Measurements from ENCODE around the gene GPSM3. TPM values are rescaled to one million over a fixed set of nuclear protein-coding genes. Genes with fewer than 3 reads are reported as not detected.
"Not testable (repeated sequence)": the region's sequence is repeated elsewhere in the genome, so short reads cannot be mapped to it uniquely, and the experiment has no call there.

The GPSM3 gene
- total RNA-seq, 1 donor from 2014 or later, result 1.6 TPM

DNA sequence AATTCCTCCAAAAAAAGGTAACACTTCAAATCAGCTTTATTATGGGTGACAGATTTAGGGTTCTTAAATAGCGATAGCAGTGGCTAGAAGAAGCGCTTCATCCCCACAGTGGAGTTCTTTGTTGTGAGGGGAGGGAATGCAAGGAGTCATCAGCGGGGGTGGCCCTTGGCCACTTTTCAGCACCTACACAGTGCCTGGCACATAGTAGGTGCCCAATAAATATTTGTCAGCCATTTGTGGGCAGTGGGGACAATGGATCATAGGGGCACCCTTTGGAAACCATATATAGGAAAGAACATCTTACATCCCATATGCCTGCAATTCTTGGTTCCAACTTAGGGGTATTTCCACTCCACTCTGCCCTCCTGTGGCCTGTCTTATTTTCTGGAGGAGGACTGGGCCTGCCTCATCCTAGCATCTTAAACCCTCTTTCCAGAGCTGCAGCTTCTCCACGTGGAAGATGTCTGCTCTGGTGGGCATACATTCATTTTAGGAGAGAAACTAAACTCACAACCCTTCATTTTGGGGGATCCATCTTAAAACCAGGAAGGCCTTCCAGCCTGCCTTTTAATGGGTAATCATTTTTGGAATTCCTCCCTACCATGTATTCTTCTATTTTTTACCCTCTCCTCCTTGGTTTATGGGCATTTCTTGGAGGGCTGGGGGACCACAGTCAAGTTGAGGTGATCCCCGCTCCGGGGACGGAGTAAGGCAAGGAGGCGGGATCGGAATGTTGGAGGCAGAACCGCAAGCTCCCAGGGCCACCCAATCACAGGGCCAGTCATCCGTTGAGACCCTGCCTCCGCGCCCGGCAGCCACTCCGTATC is 2.6 kb upstream of the GPSM3 start:
- Histone ChIP-seq H3K4me1 (ENCODE audit: control insufficient read depth in 3 of 3, insufficient read depth in 3 of 3, low read length in 3 of 3) (peaks cover 29 to 50% (median 36%) of the 10 kb centered on the region in 3 donors), H3K27ac (ENCODE audit: low read depth, low read length) (peak overlapping the region; percentile 86), H3K9me3 (ENCODE audit: control insufficient read depth in 3 of 3, low read length in 3 of 3) (no peaks in the 10 kb centered on the region), H3K9ac (ENCODE audit: low read depth in 1 of 3, low read length in 3 of 3) (peak overlapping the region; percentile 78 to 86 (median 85)), H3K4me3 (ENCODE audit: low read length in 3 of 3) (peak overlapping the region; percentile 68 to 74 (median 74)), H3K36me3 (ENCODE audit: control insufficient read depth in 3 of 3, insufficient read depth in 3 of 3, low read length in 3 of 3) (no peaks in the 10 kb centered on the region), H3K27me3 (ENCODE audit: control insufficient read depth in 3 of 3, insufficient read depth in 3 of 3, low read length in 3 of 3) (no peaks in the 10 kb centered on the region)

DNA sequence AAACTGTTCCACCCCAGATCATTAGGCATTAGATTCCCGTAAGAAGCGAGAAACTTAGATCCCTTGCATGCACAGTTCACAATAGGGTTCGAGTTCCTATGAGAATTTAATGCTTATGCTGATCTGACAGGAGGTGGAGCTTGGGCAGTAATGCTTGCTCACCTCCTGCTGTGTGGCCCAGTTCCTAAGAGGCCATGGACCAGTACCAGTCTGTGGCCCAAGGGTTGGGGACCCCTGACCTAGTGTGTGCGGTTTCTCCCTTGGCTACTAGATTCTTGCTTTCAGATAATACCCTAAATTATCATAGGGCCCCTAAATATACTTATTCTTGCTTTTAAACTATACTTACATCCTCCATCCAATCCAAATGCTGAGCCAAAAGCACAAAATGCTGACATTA is 1.9 kb upstream of the GPSM3 start:
- no peaks in the 10 kb centered on the region for H3K9me3 ChIP-seq (ENCODE audit: control insufficient read depth in 3 of 3, low read length in 3 of 3)
- H3K27ac ChIP-seq (ENCODE audit: low read depth, low read length), result peak overlapping the region; percentile 86
- H3K27me3 ChIP-seq (ENCODE audit: control insufficient read depth in 3 of 3, insufficient read depth in 3 of 3, low read length in 3 of 3), result no peaks in the 10 kb centered on the region
- H3K4me3 ChIP-seq (ENCODE audit: low read length in 3 of 3), result peak overlapping the region in 1 of 3 donors; percentile 74
- peak overlapping the region in 2 of 3 donors; percentile 78 to 85 for H3K9ac ChIP-seq (ENCODE audit: low read depth in 1 of 3, low read length in 3 of 3)
- no peaks in the 10 kb centered on the region for H3K36me3 ChIP-seq (ENCODE audit: control insufficient read depth in 3 of 3, insufficient read depth in 3 of 3, low read length in 3 of 3)
- H3K4me1 ChIP-seq (ENCODE audit: control insufficient read depth in 3 of 3, insufficient read depth in 3 of 3, low read length in 3 of 3), result peaks cover 29 to 50% (median 36%) of the 10 kb centered on the region in 3 donors

- H3K4me3 ChIP-seq (ENCODE audit: low read length in 3 of 3); H3K9me3 ChIP-seq (ENCODE audit: control insufficient read depth in 3 of 3, low read length in 3 of 3); H3K27me3 ChIP-seq (ENCODE audit: control insufficient read depth in 3 of 3, insufficient read depth in 3 of 3, low read length in 3 of 3); H3K36me3 ChIP-seq (ENCODE audit: control insufficient read depth in 3 of 3, insufficient read depth in 3 of 3, low read length in 3 of 3): not testable (repeated sequence)
- Histone ChIP-seq H3K4me1 (ENCODE audit: control insufficient read depth in 3 of 3, insufficient read depth in 3 of 3, low read length in 3 of 3) (peaks cover 41 to 61% (median 49%) of the 10 kb centered on the region in 3 donors), H3K9ac (ENCODE audit: low read depth in 1 of 3, low read length in 3 of 3) (peak overlapping the region in 2 of 3 donors; percentile 40 to 57), H3K27ac (ENCODE audit: low read depth, low read length) (peak overlapping the region; percentile 97)
These were observed 653 bp upstream of the GPSM3 start for GRCh38 chr6:32193096-32193495.

- H3K27ac ChIP-seq (ENCODE audit: low read depth, low read length), result peak overlapping the region; percentile 97
- H3K4me3 ChIP-seq (ENCODE audit: low read length in 3 of 3), result peak overlapping the region; percentile 22 to 55 (median 51)
- H3K36me3 ChIP-seq (ENCODE audit: control insufficient read depth in 3 of 3, insufficient read depth in 3 of 3, low read length in 3 of 3), result peaks cover 8 to 11% (median 8%) of the 10 kb centered on the region in 3 donors
- no peaks in the 10 kb centered on the region for H3K9me3 ChIP-seq (ENCODE audit: control insufficient read depth in 3 of 3, low read length in 3 of 3)
- H3K27me3 ChIP-seq (ENCODE audit: control insufficient read depth in 3 of 3, insufficient read depth in 3 of 3, low read length in 3 of 3), result no peaks in the 10 kb centered on the region
- peaks cover 43 to 64% (median 54%) of the 10 kb centered on the region in 3 donors for H3K4me1 ChIP-seq (ENCODE audit: control insufficient read depth in 3 of 3, insufficient read depth in 3 of 3, low read length in 3 of 3)
- peak overlapping the region; percentile 32 to 45 (median 33) for H3K9ac ChIP-seq (ENCODE audit: low read depth in 1 of 3, low read length in 3 of 3)
These were observed 491 bp downstream of the GPSM3 start for GRCh38 chr6:32191696-32192607.

DNA sequence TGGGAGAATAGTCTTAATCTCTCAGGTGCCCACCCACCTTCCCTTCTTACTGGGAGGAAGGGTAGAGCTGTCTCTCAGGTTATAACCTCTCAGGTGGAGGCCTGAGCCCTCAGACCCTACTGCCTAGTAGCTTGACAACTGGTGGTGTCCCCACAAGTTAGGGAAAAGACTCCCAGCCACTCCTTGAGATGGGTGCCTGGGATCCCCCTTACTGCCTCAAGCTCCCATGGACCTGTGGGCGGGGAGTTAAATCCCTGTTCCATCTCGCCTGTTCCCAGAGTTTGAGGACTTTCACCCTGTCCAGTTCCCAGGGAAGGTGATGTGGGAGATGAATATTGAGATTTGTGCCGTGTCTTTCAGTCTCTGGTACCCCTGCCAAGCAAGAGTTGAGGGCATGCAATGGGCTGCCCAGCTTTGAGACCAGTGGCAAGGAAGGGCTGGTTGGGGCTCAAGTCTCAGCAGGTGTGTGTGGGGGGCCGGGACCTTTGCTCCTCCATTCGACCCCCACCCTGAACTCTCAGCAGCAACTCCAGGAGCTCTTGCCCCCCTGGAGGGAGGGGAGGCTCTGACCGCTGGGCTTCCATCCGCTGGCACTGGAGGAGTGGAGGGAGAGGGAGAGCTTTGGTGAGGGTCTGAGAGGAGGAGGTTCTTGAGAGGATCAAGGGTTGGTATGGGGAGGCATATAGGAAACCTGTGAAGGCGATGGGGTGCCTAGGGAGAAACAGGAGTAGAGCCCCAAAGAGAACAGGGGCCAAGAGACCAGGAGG is 1.3 kb downstream of the GPSM3 start:
- Histone ChIP-seq H3K27me3 (ENCODE audit: control insufficient read depth in 3 of 3, insufficient read depth in 3 of 3, low read length in 3 of 3) (no peaks in the 10 kb centered on the region), H3K4me1 (ENCODE audit: control insufficient read depth in 3 of 3, insufficient read depth in 3 of 3, low read length in 3 of 3) (peaks cover 40 to 65% (median 55%) of the 10 kb centered on the region in 3 donors), H3K9me3 (ENCODE audit: control insufficient read depth in 3 of 3, low read length in 3 of 3) (no peaks in the 10 kb centered on the region), H3K36me3 (ENCODE audit: control insufficient read depth in 3 of 3, insufficient read depth in 3 of 3, low read length in 3 of 3) (peaks cover 15 to 16% (median 15%) of the 10 kb centered on the region in 3 donors), H3K4me3 (ENCODE audit: low read length in 3 of 3) (peak overlapping the region; percentile 36 to 94 (median 86)), H3K9ac (ENCODE audit: low read depth in 1 of 3, low read length in 3 of 3) (peak overlapping the region; percentile 87 to 95 (median 91)), H3K27ac (ENCODE audit: low read depth, low read length) (peak overlapping the region; percentile 97)

- Histone ChIP-seq H3K27ac (ENCODE audit: low read depth, low read length) (peak within 1 kb of the TSS; percentile 97), H3K9ac (ENCODE audit: low read depth in 1 of 3, low read length in 3 of 3) (peak within 1 kb of the TSS; percentile 87 to 95 (median 91)), H3K36me3 (ENCODE audit: control insufficient read depth in 3 of 3, insufficient read depth in 3 of 3, low read length in 3 of 3) (peaks cover 15 to 16% (median 15%) of the 10 kb centered on the region in 3 donors), H3K4me3 (ENCODE audit: low read length in 3 of 3) (peak within 1 kb of the TSS; percentile 86 to 94 (median 87)), H3K4me1 (ENCODE audit: control insufficient read depth in 3 of 3, insufficient read depth in 3 of 3, low read length in 3 of 3) (peaks cover 42 to 62% (median 58%) of the 10 kb centered on the region in 3 donors), H3K9me3 (ENCODE audit: control insufficient read depth in 3 of 3, low read length in 3 of 3) (no peaks in the 10 kb centered on the region), H3K27me3 (ENCODE audit: control insufficient read depth in 3 of 3, insufficient read depth in 3 of 3, low read length in 3 of 3) (no peaks in the 10 kb centered on the region)
These were observed 2.2 kb downstream of the GPSM3 start, which contains the start of gene PBX2 for GRCh38 chr6:32190054-32190851. PBX2 (minus strand) TSS chr6:32190202; CDS start chr6:32189915, 287 bp downstream.

DNA sequence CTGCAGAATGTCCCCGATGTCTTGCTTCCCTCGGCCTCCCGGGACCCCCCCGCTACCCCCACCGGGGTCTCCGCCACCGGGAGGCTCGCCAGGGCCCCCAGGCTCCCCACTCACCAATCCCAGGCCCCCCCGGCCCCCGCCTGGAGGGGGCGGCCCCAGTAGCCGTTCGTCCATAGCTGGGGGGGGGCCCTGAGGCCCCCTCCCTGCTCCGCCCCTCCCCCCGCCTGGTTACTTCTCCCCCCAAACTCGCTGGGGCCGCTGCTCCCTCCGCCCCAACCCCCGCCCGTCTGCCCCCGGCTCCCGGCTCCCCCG is 2.7 kb downstream of the GPSM3 start:
- Histone ChIP-seq H3K4me3 (ENCODE audit: low read length in 3 of 3) (peak overlapping the region; percentile 54 to 78 (median 70)), H3K9ac (ENCODE audit: low read depth in 1 of 3, low read length in 3 of 3) (peak overlapping the region; percentile 86 to 91 (median 88)), H3K36me3 (ENCODE audit: control insufficient read depth in 3 of 3, insufficient read depth in 3 of 3, low read length in 3 of 3) (peaks cover 15 to 16% (median 15%) of the 10 kb centered on the region in 3 donors), H3K4me1 (ENCODE audit: control insufficient read depth in 3 of 3, insufficient read depth in 3 of 3, low read length in 3 of 3) (peaks cover 36 to 57% (median 53%) of the 10 kb centered on the region in 3 donors), H3K9me3 (ENCODE audit: control insufficient read depth in 3 of 3, low read length in 3 of 3) (no peaks in the 10 kb centered on the region), H3K27ac (ENCODE audit: low read depth, low read length) (peak overlapping the region; percentile 97), H3K27me3 (ENCODE audit: control insufficient read depth in 3 of 3, insufficient read depth in 3 of 3, low read length in 3 of 3) (no peaks in the 10 kb centered on the region)

GRCh38 chr6:32189069-32189741 is 3.2 kb downstream of the GPSM3 start:
- Histone ChIP-seq H3K9ac (ENCODE audit: low read depth in 1 of 3, low read length in 3 of 3) (peak overlapping the region; percentile 86 to 91 (median 88)), H3K4me1 (ENCODE audit: control insufficient read depth in 3 of 3, insufficient read depth in 3 of 3, low read length in 3 of 3) (peaks cover 35 to 55% (median 53%) of the 10 kb centered on the region in 3 donors), H3K36me3 (ENCODE audit: control insufficient read depth in 3 of 3, insufficient read depth in 3 of 3, low read length in 3 of 3) (peaks cover 15 to 18% (median 15%) of the 10 kb centered on the region in 3 donors), H3K27ac (ENCODE audit: low read depth, low read length) (peak overlapping the region; percentile 97), H3K27me3 (ENCODE audit: control insufficient read depth in 3 of 3, insufficient read depth in 3 of 3, low read length in 3 of 3) (no peaks in the 10 kb centered on the region), H3K4me3 (ENCODE audit: low read length in 3 of 3) (peak overlapping the region; percentile 54 to 78 (median 70)), H3K9me3 (ENCODE audit: control insufficient read depth in 3 of 3, low read length in 3 of 3) (no peaks in the 10 kb centered on the region)

All from skeletal muscle tissue (tissue), 4 donors.